DMS53 treated with DMSO at 0.1 percent for 48 hours (cell line): Measurements from ENCODE around the gene CFAP20DC.
"Not testable (repeated sequence)": the region's sequence is repeated elsewhere in the genome, so short reads cannot be mapped to it uniquely, and the experiment has no call there.

Experiments
- DNase-seq: peaks from one replicate; lab custom pipeline; 2025; ENCODE audit not compliant: unreplicated experiment; lab: John Stamatoyannopoulos, UW

Gene CFAP20DC

DNA sequence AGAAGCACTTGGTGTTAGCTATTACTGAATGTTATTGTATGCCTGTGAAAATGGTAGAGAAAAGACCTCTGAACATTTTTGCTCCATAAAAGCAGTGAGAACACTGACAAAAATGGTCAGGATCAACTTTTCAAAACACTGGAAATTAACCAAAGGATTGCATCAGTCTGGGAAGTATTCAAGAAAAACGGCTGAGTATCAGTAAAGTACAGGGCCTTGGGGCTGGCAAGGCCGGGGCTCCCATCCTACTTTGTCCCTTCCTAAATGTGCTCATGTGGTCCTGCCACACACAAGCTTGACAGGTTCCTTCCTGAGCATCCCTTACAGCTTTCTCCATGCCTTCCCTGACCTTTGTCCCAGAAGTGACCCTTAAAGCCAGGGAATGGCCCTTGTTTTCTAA, 84.0 kb downstream of the CFAP20DC start:
- no peak for DNase-seq

DNA sequence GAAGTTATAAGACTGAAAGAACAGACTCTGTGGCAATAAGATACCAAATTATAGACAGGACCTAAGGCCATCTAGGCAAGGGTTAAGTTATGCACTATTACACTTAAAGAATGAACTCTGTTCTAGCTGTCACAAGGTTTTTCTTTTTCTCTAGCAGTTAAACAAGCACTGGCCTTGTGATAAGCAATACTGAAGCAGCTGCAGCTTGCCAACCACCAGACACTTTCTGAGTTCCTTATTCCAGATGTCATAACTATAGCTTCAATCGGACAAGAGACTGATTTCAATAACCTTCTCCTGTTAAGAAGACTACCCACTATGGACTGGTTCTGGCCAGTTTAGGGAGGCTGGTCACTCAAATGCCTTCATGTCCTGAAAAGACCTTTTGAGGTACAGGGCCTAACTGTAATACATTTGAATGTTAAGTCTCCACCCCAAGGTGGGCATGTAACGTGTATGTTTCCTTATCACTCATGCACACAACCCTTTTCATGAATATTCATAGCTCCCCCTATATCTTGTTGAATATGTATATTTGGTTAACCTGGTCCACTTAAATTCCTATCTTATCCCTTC, 85.8 kb downstream of the CFAP20DC start:
- DNase-seq = no peak

DNA sequence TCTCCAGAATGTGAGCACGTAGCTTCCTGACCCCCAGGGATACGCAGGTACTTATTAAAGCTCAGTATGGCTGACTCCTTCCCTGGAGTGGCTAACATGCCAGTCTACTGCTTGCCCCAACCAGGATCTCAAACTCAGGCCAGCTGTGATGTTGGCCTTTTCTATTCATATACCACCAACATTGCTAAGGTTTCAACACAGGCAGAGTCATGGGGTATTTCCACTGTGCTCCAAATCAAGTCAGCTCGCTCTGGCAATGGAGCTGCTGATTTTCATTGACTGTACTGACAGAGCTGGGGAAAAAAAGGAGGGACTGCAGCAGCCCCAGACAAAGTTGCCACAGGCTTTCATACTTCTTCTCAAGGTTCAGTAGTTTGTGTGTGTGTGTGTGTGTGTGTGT, 87.0 kb downstream of the CFAP20DC start:
- DNase-seq = no peak

DNA sequence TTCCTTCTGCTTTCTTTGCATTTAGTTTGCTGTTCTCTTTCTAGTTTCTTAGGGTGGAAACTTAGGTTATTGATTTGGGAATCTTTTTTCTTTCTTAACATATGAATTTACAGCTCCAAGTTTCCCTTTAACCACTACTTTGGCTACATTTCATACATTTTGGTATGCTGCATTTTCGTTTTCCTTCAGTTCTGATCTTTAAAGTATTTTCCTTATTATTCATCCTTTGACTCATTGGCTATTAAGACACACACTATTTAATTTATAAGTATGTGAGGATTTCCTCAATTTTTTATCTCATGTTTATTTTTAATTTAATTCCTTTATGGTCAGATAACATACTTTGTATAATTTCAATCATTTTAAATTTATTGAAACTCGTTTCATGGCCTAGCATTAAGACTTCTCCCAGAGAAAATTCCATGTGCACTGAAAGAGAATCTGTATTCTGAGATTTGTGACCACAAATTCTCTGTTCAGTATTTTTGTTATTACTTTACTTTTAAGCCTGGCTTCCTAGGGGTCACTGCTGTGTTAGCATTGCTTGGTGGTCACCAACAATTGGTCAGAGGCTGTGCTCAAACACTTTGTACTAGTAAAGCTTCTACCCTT, 87.7 kb downstream of the CFAP20DC start:
- no peak for DNase-seq

DNA sequence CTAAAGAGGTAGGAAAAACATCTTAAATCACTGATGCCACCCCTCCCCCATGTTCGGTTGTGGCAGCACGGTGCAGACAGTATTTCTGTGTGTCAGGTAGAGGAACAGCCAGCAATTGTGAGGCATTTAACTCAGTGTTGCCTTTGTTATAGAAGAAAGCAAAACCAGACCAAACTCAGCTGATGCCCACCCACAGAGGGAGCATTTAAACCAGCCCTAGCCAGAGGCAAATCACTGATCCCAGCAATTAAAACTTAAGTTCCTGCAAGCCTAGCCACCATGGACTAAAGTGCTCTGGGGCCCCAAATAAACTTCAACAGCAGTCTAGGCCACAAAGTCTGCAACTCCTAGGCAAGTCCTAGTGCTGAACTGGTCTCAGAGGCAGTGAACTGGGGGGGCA, 94.5 kb downstream of the CFAP20DC start:
- DNase-seq = no peak

DNA sequence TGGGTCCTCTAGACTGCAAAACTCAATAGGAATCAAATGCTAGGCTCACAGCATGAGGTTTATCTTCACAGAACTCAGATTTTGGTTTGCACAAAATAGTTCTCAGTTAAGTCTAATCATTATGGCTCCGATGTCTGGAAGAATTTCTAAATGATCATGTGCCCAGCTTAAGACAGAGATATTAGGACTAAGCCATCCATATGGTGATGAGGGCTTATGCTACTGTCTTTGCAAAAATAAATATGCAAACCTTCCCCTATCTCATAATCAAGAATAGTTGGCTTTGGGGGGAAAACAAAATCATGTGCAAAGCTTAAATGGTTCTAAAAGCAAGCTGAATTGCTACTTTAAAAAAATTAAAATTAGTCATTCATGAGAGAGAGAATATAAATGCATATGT, 96.5 kb downstream of the CFAP20DC start:
- DNase-seq = no peak

DNA sequence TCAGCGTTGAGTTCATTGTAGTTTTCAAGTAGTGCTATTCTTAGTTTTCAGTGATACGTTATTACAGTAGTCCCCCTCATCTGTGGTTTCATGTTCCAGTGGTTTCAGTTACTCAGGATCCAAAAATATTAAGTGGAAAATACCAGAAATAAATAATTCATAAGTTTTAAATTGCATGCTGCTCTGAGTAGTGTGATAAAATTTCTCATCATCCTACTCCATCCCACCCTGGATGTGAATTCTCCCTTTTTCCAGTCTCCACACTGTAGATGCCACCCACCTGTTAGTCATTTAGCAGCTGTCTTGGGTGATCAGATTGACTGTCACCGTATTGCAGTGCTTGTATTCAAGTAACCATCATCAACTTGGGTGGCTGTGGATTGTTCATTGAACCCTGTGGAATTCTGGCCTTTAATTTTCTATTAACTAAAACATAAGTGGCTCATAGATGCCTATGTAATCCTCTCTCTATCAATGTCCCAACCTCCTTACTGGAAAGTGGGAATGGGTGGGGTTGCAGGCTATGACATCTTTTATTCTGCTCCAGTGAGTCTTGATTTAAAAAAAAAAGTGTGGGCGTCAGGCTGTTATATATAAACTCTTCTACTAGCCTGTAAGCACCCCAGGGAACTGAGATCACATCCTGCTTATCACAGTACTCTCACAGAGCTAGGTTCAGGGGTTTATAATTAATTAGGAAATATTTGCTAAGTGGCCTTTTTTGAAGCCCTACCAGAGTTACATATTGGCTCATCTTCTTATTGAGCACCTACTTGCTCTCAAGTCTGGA, 97.5 kb downstream of the CFAP20DC start:
- no peak for DNase-seq

DNA sequence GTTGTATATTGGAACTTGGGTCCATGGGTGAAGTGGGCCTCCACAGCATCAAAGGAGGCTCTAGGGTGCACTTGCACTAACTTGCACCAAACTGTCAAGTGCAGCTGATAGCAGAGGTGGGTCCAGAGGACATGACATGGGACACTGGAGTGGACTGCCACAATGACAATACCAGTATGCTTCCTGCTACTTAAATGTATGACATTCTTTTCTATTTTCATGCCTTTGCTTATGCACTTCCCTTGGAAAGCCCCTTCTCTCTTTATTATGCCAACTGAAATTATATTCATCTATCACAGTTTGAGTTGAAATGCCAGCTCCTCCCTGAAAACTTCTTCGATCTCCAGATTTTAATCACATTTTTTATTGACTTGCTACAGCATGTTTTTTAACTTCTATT, 101.8 kb downstream of the CFAP20DC start:
- DNase-seq = no peak

DNA sequence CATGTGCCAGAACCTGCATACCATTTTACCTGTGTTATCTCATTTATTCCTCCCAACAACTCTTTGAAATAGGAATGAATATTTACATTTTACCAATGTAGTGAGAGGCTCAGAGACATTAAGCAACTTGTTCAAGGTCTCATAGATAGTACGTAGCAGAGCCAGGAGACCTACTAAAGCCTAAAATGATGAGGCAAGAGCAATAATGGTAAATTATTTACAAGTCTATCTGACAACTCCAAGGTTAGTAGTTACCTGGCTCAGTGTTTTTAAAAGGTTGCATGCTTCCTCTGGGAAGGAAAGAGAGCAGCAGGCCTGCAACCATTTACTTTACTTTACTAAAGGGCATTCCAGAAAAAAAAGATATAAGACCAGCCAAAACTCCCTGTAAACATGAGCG, 103.0 kb downstream of the CFAP20DC start:
- no peak for DNase-seq

DNA sequence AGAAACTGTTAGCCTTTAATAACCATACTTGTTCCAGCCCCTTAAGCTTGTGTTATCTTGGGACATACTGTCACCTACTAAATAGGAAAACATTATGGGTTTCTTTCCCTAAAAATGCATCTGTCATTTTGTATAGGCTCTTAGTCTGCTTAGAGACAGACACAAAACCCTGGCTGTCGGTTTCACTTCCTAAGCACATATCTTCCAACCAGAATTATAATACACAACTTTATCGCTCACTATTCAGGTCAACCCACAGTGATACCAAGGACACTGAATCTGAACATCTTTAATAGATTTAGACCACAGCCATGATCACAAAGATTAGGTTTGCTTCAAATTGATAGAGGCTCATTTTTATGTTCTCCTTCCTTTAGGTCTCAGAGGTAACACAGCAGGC, 111.8 kb downstream of the CFAP20DC start:
- DNase-seq = no peak

DNA sequence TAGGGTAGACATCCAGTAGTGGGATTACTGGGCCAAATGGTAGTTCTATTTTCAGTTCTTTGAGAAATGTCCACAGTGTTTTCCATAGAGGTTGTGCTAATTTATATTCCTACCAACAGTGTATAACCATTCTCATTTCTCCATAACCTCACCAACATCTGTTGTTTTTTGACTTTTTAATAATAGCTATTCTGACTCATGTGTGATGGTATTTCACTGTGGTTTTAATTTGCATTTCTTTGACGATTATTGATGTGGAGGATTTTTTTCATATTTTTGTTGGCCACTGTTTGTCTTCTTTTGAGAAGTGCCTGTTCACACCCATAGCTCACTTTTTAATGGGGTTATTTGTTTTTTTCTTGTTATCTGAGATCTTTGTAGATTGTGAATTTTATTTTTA, 125.2 kb downstream of the CFAP20DC start:
- DNase-seq = no peak

DNA sequence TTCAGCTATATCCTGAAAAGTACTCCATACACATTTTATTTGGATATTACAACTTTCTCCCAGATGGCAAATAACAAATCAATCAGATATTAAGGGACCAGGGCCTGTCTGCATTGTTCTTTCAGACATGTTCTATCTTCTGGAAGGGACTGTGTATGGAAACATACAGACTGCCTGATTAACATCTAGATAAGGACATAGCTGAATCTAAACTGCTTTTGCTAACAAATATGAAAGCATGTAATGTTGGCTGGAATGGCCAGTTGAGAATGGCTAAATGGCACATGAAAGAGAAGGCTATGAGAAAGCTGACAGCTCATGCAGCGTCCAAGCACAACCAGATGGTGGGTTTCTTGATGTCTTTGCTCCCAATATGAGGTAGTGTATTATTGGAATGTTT, 149.4 kb downstream of the CFAP20DC start:
- no peak for DNase-seq

DNA sequence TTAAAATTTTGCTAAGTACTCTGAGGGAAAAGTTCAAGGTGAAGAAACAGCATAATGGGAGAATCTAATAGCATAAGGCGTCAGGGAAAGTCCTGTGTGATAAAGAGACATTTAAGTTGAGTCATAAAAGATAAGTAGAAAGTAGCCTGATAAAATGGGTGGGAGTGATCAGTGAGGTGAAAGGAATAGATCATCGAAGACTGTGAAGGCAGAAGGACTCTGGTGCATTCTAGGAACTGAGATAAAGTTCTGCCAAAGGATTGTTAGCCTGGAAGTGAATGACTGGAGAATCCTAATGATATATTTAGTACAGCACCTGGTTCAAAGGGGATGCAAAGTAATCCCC, 149.9 kb downstream of the CFAP20DC start:
- DNase-seq = no peak

DNA sequence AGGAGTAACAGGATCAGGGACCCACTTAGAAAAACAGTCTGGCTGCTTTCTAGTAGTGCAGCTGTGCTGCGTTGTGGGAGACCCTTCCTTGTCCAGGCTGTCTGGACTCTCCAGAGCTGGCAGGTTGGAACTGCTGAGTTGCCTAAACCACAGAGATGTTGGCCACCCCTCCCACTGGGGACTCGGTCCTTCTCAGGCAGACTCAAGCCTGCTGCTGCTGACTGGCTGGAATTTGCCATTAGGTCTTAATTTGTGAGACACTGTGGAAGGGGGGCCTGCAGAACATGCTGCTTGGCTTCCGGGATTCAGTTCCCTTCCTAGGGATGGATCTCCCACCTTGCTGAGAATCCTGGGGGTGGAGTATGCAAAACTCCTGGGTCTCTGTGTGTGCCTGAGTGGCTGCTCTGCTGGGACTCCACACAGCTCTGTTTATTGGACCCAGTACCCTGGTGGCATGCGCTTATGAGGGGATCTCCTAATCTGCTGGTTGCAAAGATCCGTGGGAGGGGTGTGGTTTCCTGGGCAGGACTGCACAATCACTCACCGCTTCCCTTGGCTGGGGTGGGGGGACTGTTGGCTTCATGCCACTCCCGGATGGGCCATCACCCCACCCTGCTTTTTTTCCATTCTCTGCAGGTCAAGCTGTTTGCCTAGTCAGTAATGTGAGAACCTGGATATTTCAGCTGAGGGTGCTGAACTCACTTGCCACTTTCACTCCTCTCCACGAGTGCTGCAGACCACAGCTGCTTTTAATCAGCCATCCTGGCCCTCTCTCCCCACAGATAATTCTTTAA, 150.5 kb downstream of the CFAP20DC start:
- no peak for DNase-seq

DNA sequence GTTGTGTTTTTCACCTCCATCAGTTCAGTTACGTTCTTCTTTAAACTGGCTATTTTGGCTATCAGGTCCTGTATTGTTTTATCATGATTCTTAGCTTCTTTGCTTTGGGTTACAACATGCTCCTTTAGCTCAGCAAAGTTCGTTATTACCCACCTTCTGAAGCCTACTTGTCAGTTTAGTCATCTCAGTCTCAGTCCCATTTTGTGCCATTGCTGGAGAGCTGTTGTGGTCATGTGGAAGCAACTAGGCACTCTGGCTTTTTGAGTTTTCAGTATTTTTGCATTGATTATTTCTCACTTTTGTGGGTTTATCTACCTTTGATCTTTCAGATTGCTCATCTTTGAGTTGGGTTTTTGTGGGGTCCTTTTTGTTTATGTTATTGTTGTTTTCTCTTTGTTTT, 151.3 kb downstream of the CFAP20DC start:
- DNase-seq = no peak

DNA sequence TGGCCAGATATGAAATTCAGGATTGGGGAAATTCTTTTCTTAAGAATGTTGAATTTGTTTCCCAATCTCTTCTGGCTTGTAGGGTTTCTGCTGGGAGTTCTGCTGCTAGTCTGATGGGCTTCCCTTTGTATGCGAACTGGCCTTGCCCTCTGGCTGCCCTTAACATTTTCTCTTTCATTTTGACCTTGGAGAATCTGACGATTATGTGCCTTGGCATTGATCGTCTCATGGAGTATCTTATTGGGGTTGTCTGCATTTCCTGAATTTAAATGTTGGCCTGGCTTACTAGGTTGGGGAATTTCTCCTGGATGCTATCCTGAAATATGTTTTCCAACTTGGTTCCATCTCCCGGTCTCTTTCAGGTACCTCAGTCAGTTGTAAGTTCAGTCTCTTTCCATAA, 152.2 kb downstream of the CFAP20DC start:
- no peak for DNase-seq

DNA sequence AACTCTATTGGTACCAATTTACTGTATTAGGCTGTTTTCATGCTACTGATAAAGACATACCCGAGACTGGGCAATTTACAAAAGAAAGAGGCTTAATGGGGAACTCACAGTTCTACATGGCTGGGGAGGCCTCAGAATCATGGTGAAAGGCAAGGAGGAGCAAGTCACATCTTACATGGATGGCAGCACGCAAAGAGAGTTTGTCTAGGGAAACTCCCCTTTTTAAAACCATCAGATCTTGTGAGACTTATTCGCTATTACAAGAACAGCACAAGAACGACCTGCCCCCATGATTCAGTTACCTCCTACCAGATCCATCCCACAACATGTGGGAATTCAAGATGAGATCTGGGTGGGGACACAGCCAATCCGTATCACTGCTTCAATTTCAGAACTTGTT, 154.1 kb downstream of the CFAP20DC start:
- DNase-seq = not testable (repeated sequence)

DNA sequence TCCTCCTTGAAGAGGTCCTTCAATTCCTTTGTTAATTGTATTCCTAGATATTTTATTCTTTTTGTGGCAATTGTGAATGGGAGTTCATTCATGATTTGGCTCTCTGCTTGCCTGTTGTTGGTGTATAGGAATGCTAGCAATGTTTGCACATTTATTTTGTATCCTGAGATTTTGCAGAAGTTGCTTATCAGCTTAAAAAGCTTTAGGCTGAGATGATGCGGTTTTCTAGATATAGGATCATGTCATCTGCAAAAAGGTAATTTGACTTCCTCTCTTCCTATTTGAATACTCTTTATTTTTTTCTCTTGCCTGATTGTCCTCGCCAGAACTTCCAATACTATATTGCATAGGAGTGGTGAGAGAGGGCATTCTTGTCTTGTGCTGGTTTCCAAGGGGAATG, 157.3 kb downstream of the CFAP20DC start:
- DNase-seq = not testable (repeated sequence)

DNA sequence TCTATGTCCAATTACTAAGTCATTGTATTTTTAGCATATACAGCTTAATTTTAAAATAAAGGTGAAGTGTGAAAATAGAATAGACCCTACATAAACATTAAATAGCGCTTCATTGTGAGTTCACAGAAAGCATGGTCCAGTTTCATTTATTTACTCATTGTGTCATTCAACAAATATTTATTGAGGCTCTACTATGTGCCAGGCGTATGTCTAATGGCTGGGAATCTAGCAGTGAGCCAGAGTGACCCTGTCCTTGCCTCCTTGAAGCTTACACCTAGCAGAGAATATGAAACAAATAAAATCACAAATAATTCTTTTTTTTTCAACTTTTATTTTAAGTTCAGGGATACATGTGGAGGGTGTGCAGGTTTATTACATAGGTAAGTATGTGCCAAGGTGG, 161.7 kb downstream of the CFAP20DC start:
- DNase-seq = no peak

DNA sequence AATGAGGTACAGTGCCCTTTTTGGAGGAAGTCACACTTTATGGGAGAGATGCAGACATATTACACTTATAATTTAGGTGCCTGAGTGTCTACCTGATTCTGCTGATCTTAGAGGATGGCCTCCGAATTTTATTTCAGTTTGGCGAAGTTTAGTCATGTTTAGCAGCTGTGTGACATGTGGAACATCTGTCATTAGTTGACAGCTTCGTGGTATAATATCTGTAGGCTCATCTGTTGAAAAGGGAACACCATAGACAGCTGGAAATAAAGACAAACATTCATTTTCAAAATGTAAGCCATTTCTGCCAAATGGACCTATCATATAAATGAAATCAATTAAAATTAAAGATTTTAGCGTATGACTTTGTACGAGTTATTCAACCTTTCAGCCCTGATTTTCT, 165.4 kb downstream of the CFAP20DC start:
- no peak for DNase-seq

DNA sequence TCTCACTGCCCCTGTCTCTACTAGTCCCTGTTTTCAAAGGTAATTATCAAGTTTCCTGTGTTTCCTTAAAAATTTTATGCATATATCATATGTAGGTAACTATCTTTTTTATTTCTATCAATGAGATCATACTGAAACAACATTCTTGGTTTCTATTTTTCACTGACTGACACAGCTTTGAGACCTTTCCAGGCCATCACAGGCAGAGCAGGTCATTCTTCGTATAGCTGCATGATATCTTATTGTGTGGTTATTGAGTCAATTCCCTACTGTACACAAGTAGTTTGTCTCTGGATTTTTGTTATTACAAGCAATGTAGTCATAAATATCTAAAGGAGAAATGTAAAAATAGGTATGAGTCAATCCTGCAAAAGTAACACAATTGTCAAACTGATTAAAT, 169.6 kb downstream of the CFAP20DC start:
- no peak for DNase-seq

DNA sequence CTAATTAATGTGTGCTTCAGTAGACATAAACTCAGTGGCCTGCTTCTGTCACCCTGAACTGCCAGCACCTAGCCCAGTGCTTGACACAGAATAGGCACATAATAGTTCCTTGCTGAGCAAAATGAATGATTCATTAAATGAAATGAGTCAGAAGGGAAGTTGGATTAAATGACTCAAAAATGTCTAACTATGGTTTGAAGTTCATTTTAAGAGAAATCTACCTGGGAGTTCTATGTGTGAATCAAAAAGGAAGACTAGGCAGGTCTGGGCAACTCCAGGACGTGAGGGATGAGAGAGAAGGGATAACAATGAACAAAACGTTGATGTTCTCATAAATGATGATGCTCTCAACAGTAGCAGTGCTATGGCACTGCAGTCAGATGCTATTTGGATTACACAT, 175.0 kb downstream of the CFAP20DC start:
- DNase-seq = no peak
